ENCODE data around the gene SUCLG2.

GRCh38 chr3:67349551-67350174 is 304.7 kb downstream of the SUCLG2 start:
- TF ChIP-seq, protein P1, sequence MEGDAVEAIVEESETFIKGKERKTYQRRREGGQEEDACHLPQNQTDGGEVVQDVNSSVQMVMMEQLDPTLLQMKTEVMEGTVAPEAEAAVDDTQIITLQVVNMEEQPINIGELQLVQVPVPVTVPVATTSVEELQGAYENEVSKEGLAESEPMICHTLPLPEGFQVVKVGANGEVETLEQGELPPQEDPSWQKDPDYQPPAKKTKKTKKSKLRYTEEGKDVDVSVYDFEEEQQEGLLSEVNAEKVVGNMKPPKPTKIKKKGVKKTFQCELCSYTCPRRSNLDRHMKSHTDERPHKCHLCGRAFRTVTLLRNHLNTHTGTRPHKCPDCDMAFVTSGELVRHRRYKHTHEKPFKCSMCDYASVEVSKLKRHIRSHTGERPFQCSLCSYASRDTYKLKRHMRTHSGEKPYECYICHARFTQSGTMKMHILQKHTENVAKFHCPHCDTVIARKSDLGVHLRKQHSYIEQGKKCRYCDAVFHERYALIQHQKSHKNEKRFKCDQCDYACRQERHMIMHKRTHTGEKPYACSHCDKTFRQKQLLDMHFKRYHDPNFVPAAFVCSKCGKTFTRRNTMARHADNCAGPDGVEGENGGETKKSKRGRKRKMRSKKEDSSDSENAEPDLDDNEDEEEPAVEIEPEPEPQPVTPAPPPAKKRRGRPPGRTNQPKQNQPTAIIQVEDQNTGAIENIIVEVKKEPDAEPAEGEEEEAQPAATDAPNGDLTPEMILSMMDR (conservative IDR thresholded peaks at IDR 0.05; ENCODE audit: low read length), result no peak
- TF ChIP-seq EZH2phosphoT487 (IDR thresholded peaks at IDR 0.05; ENCODE audit: borderline replicate concordance, low read depth, low read length), result no peak

All from OCI-LY7 (cell line).